K562 (cell line): ENCODE measurements around the gene SND1. TPM values are rescaled to one million over a fixed set of nuclear protein-coding genes. Genes with fewer than 3 reads are reported as not detected.
A peak's percentile ranks its signal among the peaks of the same experiment; 100 is the strongest.

Experiments used
- ATAC-seq: fragments of 200-7000 bp; cut with Tn5 transposase; 3 replicates; pipeline ENCODE4 v1.9.1; 2020; ENCODE audit warnings: moderate library complexity
- BruUV-seq: library from RNA; stranded (reverse); fragments of 400-500 nt; replicated peaks from 2 replicates; lab custom pipeline; 2021; lab: Mats Ljungman, UMichigan
- CTCF ChIA-PET: fragments of 300-600 bp; formaldehyde crosslinking; extraction: SDS; loops from one replicate; lab custom pipeline; 2021; ENCODE audit warnings: low intra/inter-chr PET ratio; lab: Yijun Ruan, JAX
- POLR2A ChIA-PET: fragments of 300-600, 350-650 bp; sonication (Branson Sonifier 250); formaldehyde crosslinking; extraction: SDS; loops from one replicate; lab custom pipeline; 2021; ENCODE audit warnings: antibody characterized with exemption, inconsistent platforms; lab: Yijun Ruan, JAX
- DNase-seq, 4 experiments: peaks; one replicate each; pipeline versions ENCODE4 v3.0.0 to v3.0.0-alpha.2; 2011 to 2018; ENCODE audit warnings: low spot score in 3 of 4, mixed read lengths in 3 of 4; ENCODE audit errors: extremely low read depth in 1 of 4
- FAIRE-seq: peaks from 2 replicates; lab custom pipeline; 2011; peaks lifted over from hg19 to GRCh38; lab: Jason Lieb, UNC
- H2AFZ ChIP-seq: 2 replicates; pipeline ENCODE4 v1.6.0; 2011; ENCODE audit warnings: low read depth, low read length, control low read depth, inconsistent platforms
- H3K27ac ChIP-seq: fragments of 200-600 bp; 3 replicates; pipeline ENCODE4 v1.8.0; 2011; ENCODE audit warnings: low read depth, mild to moderate bottlenecking, control low read depth, inconsistent platforms, low read length, moderate library complexity, mixed read lengths; ENCODE audit errors: extremely low read depth
- H3K27me3 ChIP-seq, 2 experiments: fragments of 300-600 bp in 1 of 2; 2 replicates in 1 of 2; 3 replicates in 1 of 2; pipeline versions ENCODE4 v1.6.0 to v1.8.0; 2011; ENCODE audit warnings: inconsistent platforms in 2 of 2, low read length in 2 of 2, mild to moderate bottlenecking in 1 of 2, mixed read lengths in 1 of 2, moderate library complexity in 1 of 2; ENCODE audit not compliant: control insufficient read depth in 2 of 2, insufficient read depth in 2 of 2
- H3K36me3 ChIP-seq: fragments of 300-600 bp; 3 replicates; pipeline ENCODE4 v1.8.0; 2011; ENCODE audit warnings: mild to moderate bottlenecking, low read length, inconsistent platforms; ENCODE audit not compliant: control insufficient read depth, insufficient read depth
- H3K4me1 ChIP-seq, 2 experiments: fragments of 200-600 bp in 1 of 2; replicated peaks in 1 of 2; 2 replicates in 1 of 2; 3 replicates in 1 of 2; pipeline versions ENCODE4 v1.5.1 to v1.8.0; 2011; ENCODE audit warnings: inconsistent platforms in 2 of 2, low read length in 2 of 2, mild to moderate bottlenecking in 1 of 2, mixed read lengths in 1 of 2, moderate library complexity in 1 of 2; ENCODE audit not compliant: control insufficient read depth in 2 of 2, insufficient read depth in 2 of 2
- H3K4me2 ChIP-seq: 2 replicates; pipeline ENCODE4 v1.6.1; 2011; ENCODE audit warnings: low read length, control low read depth, inconsistent platforms, mixed read lengths; ENCODE audit not compliant: insufficient read depth
- H3K4me3 ChIP-seq: fragments of 200-600 bp; sonication (generic), shearing (Covaris generic); 2 replicates; pipeline ENCODE4 v1.5.1; 2016; ENCODE audit warnings: control low read depth, inconsistent platforms
- H3K79me2 ChIP-seq: fragments of 200-600 bp; 3 replicates; pipeline ENCODE4 v1.8.0; 2011; ENCODE audit warnings: low read length, inconsistent platforms; ENCODE audit not compliant: control insufficient read depth, insufficient read depth
- H3K9ac ChIP-seq, 2 experiments: 2 replicates each; pipeline versions ENCODE4 v1.6.0 to v1.6.1; 2011; ENCODE audit warnings: low read depth in 2 of 2, low read length in 2 of 2, control low read depth in 1 of 2, inconsistent platforms in 1 of 2, mild to moderate bottlenecking in 1 of 2, mixed read lengths in 1 of 2; ENCODE audit not compliant: insufficient read depth in 1 of 2
- H3K9me1 ChIP-seq: one replicate; pipeline ENCODE4 v1.6.0; 2011; ENCODE audit warnings: inconsistent platforms, mild to moderate bottlenecking, low read length, moderate library complexity; ENCODE audit not compliant: control insufficient read depth, insufficient read depth
- H3K9me3 ChIP-seq: replicated peaks from 2 replicates; pipeline ENCODE4 v1.5.1; 2011; ENCODE audit warnings: low read depth, low read length, inconsistent platforms; ENCODE audit not compliant: control insufficient read depth, insufficient read depth
- H4K20me1 ChIP-seq: replicated peaks from 2 replicates; pipeline ENCODE4 v1.6.1; 2011; ENCODE audit warnings: low read length, inconsistent platforms, mixed read lengths; ENCODE audit not compliant: control insufficient read depth, insufficient read depth
- NFIC ChIP-seq: fragments of 450-650 bp; IDR thresholded peaks from 2 replicates; pipeline ENCODE4 v1.6.1; 2017; ENCODE audit warnings: mild to moderate bottlenecking, inconsistent platforms
- NFRKB ChIP-seq: fragments of 450-650 bp; IDR thresholded peaks from 2 replicates; pipeline ENCODE4 v1.6.1; 2016; ENCODE audit warnings: low read depth
- RBM22 ChIP-seq: fragments of 200-400 bp; formaldehyde crosslinking; IDR thresholded peaks from 2 replicates; pipeline ENCODE4 v1.6.1; 2018; ENCODE audit warnings: low read length, low read depth; ENCODE audit not compliant: poor library complexity, severe bottlenecking
- SOX6 ChIP-seq: fragments of 450-650 bp; IDR thresholded peaks from 2 replicates; pipeline ENCODE4 v1.6.1; 2014; ENCODE audit warnings: mild to moderate bottlenecking
- TCF15 ChIP-seq: fragments of 250-450 bp; sonication (Bioruptor Pico); IDR thresholded peaks from 2 replicates; pipeline ENCODE4 v1.8.0; 2022; ENCODE audit warnings: moderate library complexity, mild to moderate bottlenecking, inconsistent platforms
- WGBS: fragments of 100-300 bp; shearing (Covaris generic); methylation state at CpG from one replicate; pipeline ENCODE4 v1.1.6; 2016; ENCODE audit warnings: low coverage, mixed read lengths; ENCODE audit not compliant: insufficient coverage; ENCODE audit errors: missing lambda C conversion rate; 5-methylcytosine and 5-hydroxymethylcytosine counted together
- in situ Hi-C: fragments of 300-500 bp; cut with MboI; formaldehyde crosslinking; loops from 4 replicates; pipeline ENCODE4 v1.15.0; 2018; ENCODE audit warnings: inconsistent platforms, mixed read lengths
- intact Hi-C: fragments of 100-400 bp; cut with micrococcal nuclease; formaldehyde crosslinking; loops from 2 replicates; pipeline ENCODE4 v1.14.2; 2022
- polyA plus RNA-seq, 8 experiments: library from polyadenylated mRNA; depleted of rRNA in 4 of 8; stranded (reverse) in 5 of 8; unstranded in 3 of 8; fragments of >200 nt; fragmentation: Nextera tagmentation in 2 of 8; fragmentation: Illumina TruSeq in 1 of 8; extraction: Ambion mirVana in 2 of 8; extraction: Trizol in 1 of 8; gene quantifications; 2 replicates each; pipeline versions ENCODE4 v1.2.1 to v1.2.3, GENCODE V29; 2011 to 2014; ENCODE audit warnings: inconsistent platforms in 1 of 8, missing spikeins in 1 of 8
- total RNA-seq, 7 experiments: library from RNA; depleted of rRNA in 6 of 7; stranded (reverse); fragments of >200 nt in 6 of 7; fragmentation: Illumina TruSeq in 2 of 7; extraction: Trizol in 2 of 7; gene quantifications; 2 replicates each; pipeline versions ENCODE4 v1.2.1 to v1.2.3, GENCODE V29; 2011 to 2021; ENCODE audit warnings: low replicate concordance in 1 of 7

The SND1 gene
- total and polyA plus RNA-seq, 9 of the 15 experiments (the other 6 are each of a cell fraction or from before 2014, with no cell fraction given): 46.5 to 307 (median 191) TPM

- peaks cover 0 to 12% of the 10 kb centered on the region in 2 experiments; a peak in 2 of 5 replicates for H3K4me1 ChIP-seq
- H3K4me3 ChIP-seq: no peak overlapping the region
- WGBS: 79% methylated on average over 7 of the region's 7 CpGs
- H4K20me1 ChIP-seq: peaks cover 17% of the 10 kb centered on the region
- no TSS peak for BruUV-seq
- H3K9me3 ChIP-seq: no peaks in the 10 kb centered on the region
- in situ Hi-C loops: no loop called here
- no peaks in the 10 kb centered on the region for H3K79me2 ChIP-seq
- ATAC-seq: no peak
- no peak for DNase-seq
- peak overlapping the region in 1 of 2 experiments; percentile 63; a peak in 1 of 4 replicates for H3K9ac ChIP-seq
- intact Hi-C loops: loop anchor here (1.0 kb wide), 1 partner anchor 14 kb away; no protein-coding TSS in a partner anchor
- H3K36me3 ChIP-seq: peaks cover 84% of the 10 kb centered on the region
- FAIRE-seq: no peak
- no peak overlapping the region for H3K4me2 ChIP-seq
- H3K9me1 ChIP-seq: peaks cover 6% of the 10 kb centered on the region
- ChIA-PET POLR2A (interaction anchor here (0.6 to 1.3 kb wide), 5 partner anchors 8 to 25 kb away, joined by 3 to 4 read pairs (median 3); no protein-coding TSS in a partner anchor), CTCF (no interaction called here)
- no peaks in the 10 kb centered on the region for H3K27me3 ChIP-seq
- no peak overlapping the region for H2AFZ ChIP-seq
- H3K27ac ChIP-seq: no peak overlapping the region
- TF ChIP-seq RBM22: peak; percentile 51
- TF ChIP-seq TCF15 (CRISPR knock-in tag): no peak
- peak; percentile 72 for TF ChIP-seq NFIC
These were observed 424.8 kb downstream of the SND1 start for GRCh38 chr7:128076796-128077271.

- ChIA-PET CTCF (interaction anchor here (0.6 kb wide), 1 partner anchor 19 kb away, joined by 3 read pairs; no protein-coding TSS in a partner anchor), POLR2A (interaction anchor here (1.0 kb wide), 1 partner anchor 33 kb away, joined by 3 read pairs; no protein-coding TSS in a partner anchor)
- H3K9me1 ChIP-seq: peaks cover 8% of the 10 kb centered on the region
- peaks cover 17% of the 10 kb centered on the region for H4K20me1 ChIP-seq
- no peak for FAIRE-seq
- ATAC-seq: no peak
- H3K36me3 ChIP-seq: peaks cover 87% of the 10 kb centered on the region; the same call in 2 of the 3 replicates
- no peaks in the 10 kb centered on the region for H3K27me3 ChIP-seq
- peaks cover 0 to 12% of the 10 kb centered on the region in 2 experiments; a peak in 2 of 5 replicates for H3K4me1 ChIP-seq
- intact Hi-C loops: no loop called here
- H3K9ac ChIP-seq: no peak overlapping the region
- H3K79me2 ChIP-seq: no peaks in the 10 kb centered on the region
- no peak overlapping the region for H3K4me2 ChIP-seq
- H3K4me3 ChIP-seq: no peak overlapping the region
- BruUV-seq: no TSS peak
- 97% methylated on average over 3 of the region's 3 CpGs for WGBS
- in situ Hi-C loops: no loop called here
- no peaks in the 10 kb centered on the region for H3K9me3 ChIP-seq
- DNase-seq: peak in 1 of 4 experiments; percentile 12
- no peak overlapping the region for H3K27ac ChIP-seq
- TF ChIP-seq SOX6: no peak
- TF ChIP-seq NFRKB: no peak
- H2AFZ ChIP-seq: no peak overlapping the region
These were observed 426.3 kb downstream of the SND1 start for GRCh38 chr7:128078309-128078708.
